Urothelium cell line (cell line): ENCODE measurements around the gene CPXCR1.
A peak's percentile ranks its signal among the peaks of the same experiment; 100 is the strongest.
"Not testable (repeated sequence)": the region's sequence is repeated elsewhere in the genome, so short reads cannot be mapped to it uniquely, and the experiment has no call there.

Experiments used
- DNase-seq: peaks from one replicate; pipeline ENCODE4 v3.0.0; 2011; ENCODE audit warnings: low spot score, mixed read lengths
- FAIRE-seq: peaks from 2 replicates; lab custom pipeline; 2011; peaks lifted over from hg19 to GRCh38; lab: Jason Lieb, UNC

Gene CPXCR1

GRCh38 chrX:88746925-88747324 lies at the start of gene CPXCR1:
Gene CPXCR1, plus strand, starts transcription at chrX:88747225. Its CDS starts 6,190 bp downstream, at chrX:88753415.
- DNase-seq = no peak
- no peak for FAIRE-seq

- no peak for FAIRE-seq
- peak; percentile 4 for DNase-seq
These were observed 11.2 kb upstream of the CPXCR1 start for GRCh38 chrX:88735835-88736234.

- FAIRE-seq, DNase-seq: not testable (repeated sequence)
These were observed 810 bp upstream of the CPXCR1 start for GRCh38 chrX:88746215-88746614.

GRCh38 chrX:88752339-88752738 lies 5.3 kb downstream of the CPXCR1 start:
- FAIRE-seq = not testable (repeated sequence)

GRCh38 chrX:88789825-88790224 lies 42.8 kb downstream of the CPXCR1 start:
- DNase-seq (no peak), FAIRE-seq (no peak)

More at GRCh38 chrX:88752339-88752738, 5.3 kb downstream of the CPXCR1 start:
- not testable (repeated sequence) for DNase-seq
